Activated CD4-positive, alpha-beta T cell treated with anti-CD3 and anti-CD28 coated beads for 24 hours (primary cell): ENCODE measurements around the gene FKBP1A.

ENCODE experiments used
- DNase-seq, 2 donors: peaks; one replicate each; pipeline ENCODE4 v3.0.0-alpha.2; 2020; ENCODE audit warnings: low read depth in 2 of 2

Gene FKBP1A

GRCh38 chr20:1319051-1319450 is 73.8 kb downstream of the FKBP1A start:
- DNase-seq: no peak
